ENCODE measurements around the gene SAMD13. TPM values are rescaled to one million over a fixed set of nuclear protein-coding genes. Genes with fewer than 3 reads are reported as not detected.

SAMD13 gene
- total and polyA plus RNA-seq, 12 donors = 0.37 to 2.2 (median 1.2) TPM; not detected in 1

- WGBS, 2 donors = 84 to 98% methylated on average over 1 of the region's 1 CpG
Observed at GRCh38 chr1:84385347-84385746, 83.8 kb downstream of the SAMD13 start.

DNA sequence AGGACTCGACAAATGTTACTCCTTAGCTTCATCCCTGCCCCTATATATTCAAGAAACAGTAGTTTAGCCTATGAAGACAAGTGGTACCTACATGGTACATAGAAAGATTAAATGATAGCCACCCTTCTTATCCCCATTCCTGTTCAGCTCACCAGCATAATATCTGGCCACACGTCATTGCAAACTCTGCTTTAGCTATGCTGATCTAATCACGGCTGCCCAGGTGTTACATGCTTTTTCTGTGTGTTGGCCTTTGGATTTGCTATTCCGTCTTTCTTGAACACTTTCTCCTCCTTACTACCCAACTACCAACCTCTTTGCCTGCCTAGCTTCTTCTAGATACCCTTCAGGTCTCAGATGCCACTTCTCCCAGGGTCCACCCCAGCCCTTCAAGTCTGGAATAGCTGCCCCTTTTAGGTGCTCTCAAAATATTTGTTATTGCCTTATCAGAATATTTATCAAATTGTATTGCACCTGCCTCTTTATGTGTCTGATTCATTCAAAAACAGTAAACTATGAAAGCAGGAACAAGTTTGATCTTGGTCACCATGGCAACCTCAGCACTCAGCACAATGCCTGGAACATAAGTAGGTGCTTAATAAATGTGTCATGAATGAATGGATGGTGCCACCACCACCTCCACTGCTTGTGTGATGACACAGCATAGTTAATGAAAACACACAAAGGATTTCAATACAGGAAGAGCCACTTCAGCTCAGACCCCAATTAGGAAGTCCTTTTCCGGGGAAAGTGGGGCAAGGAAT, 85.4 kb downstream of the SAMD13 start:
- no peaks in the 10 kb centered on the region for H3K9me3 ChIP-seq
- intact Hi-C loops (cut with DNase I) = no loop called here
- H3K27me3 ChIP-seq = no peaks in the 10 kb centered on the region
- no peaks in the 10 kb centered on the region for H3K36me3 ChIP-seq
- 85 to 91% methylated on average over 5 of the region's 5 CpGs for WGBS, 2 donors
- no peak overlapping the region for H3K4me3 ChIP-seq
- ATAC-seq (no peak), DNase-seq (no peak)
- TF ChIP-seq CTCF (IDR thresholded peaks at IDR 0.05) = no peak
- H3K27ac ChIP-seq = no peak overlapping the region
- H3K4me1 ChIP-seq = peaks cover 0 to 8% (median 0%) of the 10 kb centered on the region in 9 donors

More at GRCh38 chr1:84385347-84385746, 83.8 kb downstream of the SAMD13 start:
- Histone ChIP-seq H3K36me3 (no peaks in the 10 kb centered on the region), H3K4me3 (no peak overlapping the region), H3K27ac (no peak overlapping the region), H3K4me1 (peaks cover 0 to 8% (median 0%) of the 10 kb centered on the region in 9 donors), H3K27me3 (no peaks in the 10 kb centered on the region), H3K9me3 (no peaks in the 10 kb centered on the region)
- ATAC-seq (no peak), DNase-seq (no peak)
- intact Hi-C loops (cut with DNase I) = no loop called here
- no peak for TF ChIP-seq CTCF (IDR thresholded peaks at IDR 0.05)

- Histone ChIP-seq H3K9me3 (no peaks in the 10 kb centered on the region), H3K4me1 (peaks cover 0 to 8% (median 0%) of the 10 kb centered on the region in 9 donors), H3K27me3 (no peaks in the 10 kb centered on the region), H3K27ac (no peak overlapping the region), H3K4me3 (no peak overlapping the region), H3K36me3 (no peaks in the 10 kb centered on the region)
- intact Hi-C loops (cut with DNase I) = no loop called here
- TF ChIP-seq CTCF (IDR thresholded peaks at IDR 0.05) = peak in 2 of 9 donors; percentile 13 to 22
- whole genome bisulfite sequencing, 2 donors = 70 to 74% methylated on average over 8 of the region's 8 CpGs
- ATAC-seq (no peak), DNase-seq (no peak)
Observed at GRCh38 chr1:84387480-84388163, 86.1 kb downstream of the SAMD13 start.

DNA sequence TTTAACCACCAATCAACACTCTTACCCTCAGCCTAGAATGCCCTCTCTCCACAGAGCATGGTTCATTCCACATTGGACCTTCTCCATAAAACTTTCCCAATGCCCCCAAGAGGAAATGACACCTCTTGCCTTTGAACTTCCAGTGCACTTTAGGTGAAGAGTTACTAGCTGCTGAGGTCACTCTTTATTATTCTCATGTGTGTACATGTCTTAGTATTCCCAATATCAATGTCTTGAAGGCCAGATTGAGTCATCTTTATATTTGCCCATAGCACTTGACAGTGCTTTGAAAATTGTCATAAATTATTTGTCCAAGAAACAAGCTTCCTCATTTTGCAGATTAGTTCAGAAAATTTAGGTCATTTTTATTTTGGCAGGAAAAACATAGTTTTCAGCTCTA, 88.7 kb downstream of the SAMD13 start:
- no peaks in the 10 kb centered on the region for H3K9me3 ChIP-seq
- peaks cover 0 to 8% (median 0%) of the 10 kb centered on the region in 9 donors for H3K4me1 ChIP-seq
- intact Hi-C loops (cut with DNase I) = no loop called here
- no peaks in the 10 kb centered on the region for H3K27me3 ChIP-seq
- TF ChIP-seq CTCF (IDR thresholded peaks at IDR 0.05) = no peak
- no peak overlapping the region for H3K27ac ChIP-seq
- H3K4me3 ChIP-seq = no peak overlapping the region
- no peaks in the 10 kb centered on the region for H3K36me3 ChIP-seq
- no peak for ATAC-seq
- no peak for DNase-seq

Measured in heart right ventricle (tissue), 16 donors.